ENCODE measurements around the gene PCDHGA8.
"Not testable (repeated sequence)": the region's sequence is repeated elsewhere in the genome, so short reads cannot be mapped to it uniquely, and the experiment has no call there.

PCDHGA8 gene

DNA sequence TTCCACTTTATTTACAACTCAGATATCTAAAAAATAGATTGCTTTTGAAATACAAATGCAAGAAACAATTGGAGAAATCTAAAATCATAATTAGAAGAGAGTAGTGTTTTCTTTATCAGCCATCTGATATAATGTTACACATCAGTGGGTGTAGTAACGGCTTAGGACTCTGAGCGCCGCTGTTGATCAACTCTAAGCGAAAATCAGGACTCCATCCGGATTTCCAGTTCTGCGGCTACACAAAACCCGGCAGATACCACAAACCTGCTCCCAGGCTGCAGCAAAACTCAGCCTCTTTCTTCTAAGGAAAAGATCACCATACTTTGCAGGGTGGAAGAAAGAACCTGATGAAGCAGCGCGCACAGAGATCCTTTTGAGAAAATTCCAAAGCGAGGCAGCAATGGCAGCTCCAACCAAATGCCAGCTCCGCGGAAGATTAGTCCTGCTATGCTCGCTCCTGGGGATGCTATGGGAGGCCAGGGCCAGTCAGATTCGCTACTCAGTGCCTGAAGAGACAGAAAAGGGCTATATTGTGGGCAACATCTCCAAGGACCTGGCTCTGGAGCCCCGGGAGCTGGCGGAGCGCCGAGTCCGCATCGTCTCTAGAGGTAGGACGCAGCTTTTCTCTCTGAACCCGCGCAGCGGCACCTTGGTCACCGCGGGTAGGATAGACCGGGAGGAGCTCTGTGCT is 10.3 kb downstream of the PCDHGA8 start, which contains the start of gene PCDHGA9:
Gene PCDHGA9, plus strand, starts transcription at position 226 of the 691 bp plus-strand sequence. Its CDS starts 175 bp downstream, at position 401.
- DNase-seq (ENCODE audit: low read depth in 2 of 2) = no peak

DNA sequence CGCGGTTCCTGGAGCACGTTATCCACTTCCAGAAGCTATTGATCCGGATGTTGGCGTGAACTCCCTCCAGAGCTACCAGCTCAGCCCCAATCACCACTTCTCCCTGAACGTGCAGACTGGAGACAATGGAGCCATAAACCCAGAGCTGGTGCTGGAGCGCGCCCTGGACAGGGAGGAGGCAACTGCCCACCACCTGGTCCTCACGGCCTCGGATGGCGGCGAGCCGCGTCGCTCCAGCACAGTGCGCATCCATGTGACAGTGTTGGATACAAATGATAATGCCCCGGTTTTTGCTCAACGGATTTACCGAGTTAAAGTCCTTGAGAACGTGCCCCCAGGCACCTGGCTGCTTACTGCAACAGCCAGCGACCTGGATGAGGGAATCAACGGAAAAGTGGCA is 11.0 kb downstream of the PCDHGA8 start:
- DNase-seq (ENCODE audit: low read depth in 2 of 2) = no peak

DNA sequence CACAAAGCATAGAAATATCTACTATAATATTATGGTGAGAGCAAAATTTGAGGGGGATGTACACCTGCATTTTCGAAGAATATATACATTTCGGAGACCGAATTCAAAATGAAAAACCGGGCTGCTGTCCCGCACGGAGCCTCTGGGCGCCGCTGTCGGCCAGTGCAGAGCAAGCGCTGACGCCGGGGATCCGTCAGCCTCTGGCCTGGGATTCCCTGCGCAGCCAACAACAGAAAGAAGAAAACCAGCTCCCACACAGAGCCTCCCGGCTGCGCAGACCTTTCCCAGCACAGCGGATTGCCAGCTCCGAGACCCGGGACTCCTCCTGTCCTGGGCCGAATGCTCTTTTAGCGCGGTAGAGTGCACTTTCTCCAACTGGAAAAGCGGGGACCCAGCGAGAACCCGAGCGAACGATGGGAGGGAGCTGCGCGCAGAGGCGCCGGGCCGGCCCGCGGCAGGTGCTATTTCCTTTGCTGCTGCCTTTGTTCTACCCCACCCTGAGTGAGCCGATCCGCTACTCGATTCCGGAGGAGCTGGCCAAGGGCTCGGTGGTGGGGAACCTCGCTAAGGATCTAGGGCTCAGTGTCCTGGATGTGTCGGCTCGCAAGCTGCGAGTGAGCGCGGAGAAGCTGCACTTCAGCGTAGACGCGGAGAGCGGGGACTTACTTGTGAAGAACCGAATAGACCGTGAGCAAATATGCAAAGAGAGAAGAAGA is 15.5 kb downstream of the PCDHGA8 start, which contains the start of gene PCDHGB6:
Gene PCDHGB6, plus strand, starts transcription at position 232 of the 716 bp plus-strand sequence. Its CDS starts 182 bp downstream, at position 414.
- DNase-seq (ENCODE audit: low read depth in 2 of 2) = peak in 1 of 2 experiments; percentile 33

DNA sequence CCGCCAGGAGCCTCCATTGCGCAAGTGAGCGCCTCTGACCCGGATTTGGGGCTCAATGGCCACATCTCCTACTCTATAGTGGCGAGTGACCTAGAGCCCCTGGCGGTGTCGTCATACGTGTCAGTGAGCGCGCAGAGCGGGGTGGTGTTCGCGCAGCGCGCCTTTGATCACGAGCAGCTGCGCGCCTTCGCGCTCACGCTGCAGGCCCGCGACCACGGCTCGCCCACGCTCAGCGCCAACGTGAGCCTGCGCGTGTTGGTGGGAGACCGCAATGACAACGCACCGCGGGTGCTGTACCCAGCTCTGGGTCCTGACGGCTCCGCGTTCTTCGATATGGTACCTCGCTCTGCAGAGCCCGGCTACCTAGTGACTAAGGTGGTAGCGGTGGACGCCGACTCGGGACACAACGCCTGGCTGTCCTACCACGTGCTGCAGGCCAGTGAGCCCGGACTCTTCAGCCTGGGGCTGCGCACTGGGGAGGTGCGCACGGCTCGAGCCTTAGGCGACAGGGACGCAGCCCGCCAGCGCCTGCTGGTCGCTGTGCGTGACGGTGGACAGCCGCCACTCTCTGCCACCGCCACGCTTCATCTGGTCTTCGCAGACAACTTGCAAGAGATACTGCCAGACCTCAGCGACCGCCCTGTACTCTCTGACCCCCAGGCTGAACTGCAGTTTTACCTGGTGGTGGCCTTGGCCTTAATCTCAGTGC is 17.3 kb downstream of the PCDHGA8 start:
- no peak for DNase-seq (ENCODE audit: low read depth in 2 of 2)

DNA sequence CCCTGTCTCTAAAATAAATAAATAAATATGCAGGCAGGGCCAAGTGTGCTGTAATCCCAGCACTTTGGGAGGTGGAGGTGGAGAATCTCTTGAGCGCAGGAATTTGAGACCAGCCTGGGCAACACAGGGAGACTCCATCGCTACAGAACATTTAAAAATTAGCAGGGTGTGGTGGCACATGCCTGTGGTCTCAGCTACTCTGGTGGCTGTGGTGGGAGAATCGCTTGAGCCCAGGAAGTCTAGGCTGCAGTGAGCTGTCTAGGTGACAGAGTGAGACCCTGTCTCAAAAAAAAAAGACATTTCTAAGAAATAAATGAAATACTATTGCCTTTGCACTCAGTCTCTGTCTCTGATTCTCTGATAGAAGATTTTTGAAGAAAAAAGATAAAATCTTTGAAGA is 19.1 kb downstream of the PCDHGA8 start:
- no peak for DNase-seq (ENCODE audit: low read depth in 2 of 2)

DNA sequence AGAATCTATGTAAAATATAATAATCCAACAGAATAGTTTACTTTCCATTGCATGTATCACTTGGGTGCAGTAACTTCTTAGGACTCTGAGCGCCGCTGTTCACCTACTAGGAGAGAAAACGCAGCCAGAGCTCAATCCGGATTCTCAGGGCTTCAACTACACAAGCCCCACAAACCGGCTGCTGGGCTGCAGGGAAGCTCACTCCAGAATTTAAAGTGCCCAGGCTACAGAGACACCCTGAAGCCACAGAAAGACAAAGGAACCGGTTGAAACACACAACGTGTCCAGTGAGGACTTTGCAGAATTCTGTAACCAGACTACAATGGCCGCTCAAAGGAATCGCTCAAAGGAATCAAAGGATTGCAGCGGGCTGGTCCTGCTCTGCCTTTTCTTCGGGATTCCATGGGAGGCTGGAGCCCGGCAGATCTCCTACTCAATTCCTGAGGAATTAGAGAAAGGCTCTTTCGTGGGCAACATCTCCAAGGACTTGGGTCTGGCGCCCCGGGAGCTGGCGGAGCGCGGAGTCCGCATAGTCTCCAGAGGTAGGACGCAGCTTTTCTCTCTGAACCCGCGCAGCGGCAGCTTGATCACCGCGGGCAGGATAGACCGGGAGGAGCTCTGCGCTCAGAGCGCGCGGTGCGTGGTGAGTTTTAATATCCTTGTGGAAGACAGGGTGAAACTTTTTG is 20.6 kb downstream of the PCDHGA8 start, which contains the start of gene PCDHGA10:
Gene PCDHGA10, plus strand, starts transcription at position 134 of the 686 bp plus-strand sequence. Its CDS starts 189 bp downstream, at position 323.
- DNase-seq (ENCODE audit: low read depth in 2 of 2) = peak in 1 of 2 experiments; percentile 50

DNA sequence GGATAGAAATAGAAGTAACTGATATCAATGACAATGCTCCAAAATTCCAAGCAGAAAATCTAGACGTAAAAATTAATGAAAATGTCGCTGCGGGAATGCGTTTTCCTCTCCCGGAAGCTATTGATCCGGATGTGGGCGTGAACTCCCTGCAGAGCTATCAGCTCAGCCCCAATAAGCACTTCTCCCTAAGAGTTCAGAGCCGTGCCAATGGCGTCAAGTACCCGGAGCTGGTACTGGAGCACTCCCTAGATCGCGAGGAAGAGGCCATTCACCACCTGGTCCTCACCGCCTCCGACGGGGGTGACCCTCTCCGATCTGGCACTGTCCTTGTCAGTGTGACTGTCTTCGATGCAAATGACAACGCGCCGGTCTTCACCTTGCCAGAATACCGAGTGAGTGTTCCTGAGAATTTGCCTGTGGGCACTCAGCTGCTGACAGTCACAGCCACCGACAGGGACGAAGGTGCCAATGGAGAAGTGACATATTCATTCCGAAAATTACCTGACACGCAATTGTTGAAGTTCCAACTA is 21.2 kb downstream of the PCDHGA8 start:
- DNase-seq (ENCODE audit: low read depth in 2 of 2) = no peak

DNA sequence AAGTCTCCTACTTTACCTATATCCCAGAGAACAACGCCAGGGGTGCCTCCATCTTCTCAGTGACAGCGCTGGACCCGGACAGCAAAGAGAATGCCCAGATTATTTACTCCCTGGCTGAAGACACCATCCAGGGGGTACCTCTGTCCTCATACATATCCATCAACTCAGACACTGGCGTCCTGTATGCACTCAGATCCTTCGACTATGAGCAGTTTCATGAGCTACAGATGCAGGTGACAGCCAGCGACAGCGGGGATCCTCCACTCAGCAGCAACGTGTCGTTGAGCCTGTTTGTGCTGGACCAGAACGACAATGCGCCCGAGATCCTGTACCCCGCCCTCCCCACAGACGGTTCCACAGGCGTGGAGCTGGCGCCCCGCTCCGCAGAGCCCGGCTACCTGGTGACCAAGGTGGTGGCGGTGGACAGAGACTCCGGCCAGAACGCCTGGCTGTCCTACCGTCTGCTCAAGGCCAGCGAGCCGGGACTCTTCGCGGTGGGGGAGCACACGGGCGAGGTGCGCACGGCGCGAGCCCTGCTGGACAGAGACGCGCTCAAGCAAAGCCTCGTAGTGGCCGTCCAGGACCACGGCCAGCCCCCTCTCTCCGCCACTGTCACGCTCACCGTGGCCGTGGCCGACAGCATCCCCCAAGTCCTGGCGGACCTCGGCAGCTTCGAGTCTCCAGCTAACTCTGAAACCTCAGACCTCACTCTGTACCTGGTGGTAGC is 22.3 kb downstream of the PCDHGA8 start:
- DNase-seq (ENCODE audit: low read depth in 2 of 2) = not testable (repeated sequence)

DNA sequence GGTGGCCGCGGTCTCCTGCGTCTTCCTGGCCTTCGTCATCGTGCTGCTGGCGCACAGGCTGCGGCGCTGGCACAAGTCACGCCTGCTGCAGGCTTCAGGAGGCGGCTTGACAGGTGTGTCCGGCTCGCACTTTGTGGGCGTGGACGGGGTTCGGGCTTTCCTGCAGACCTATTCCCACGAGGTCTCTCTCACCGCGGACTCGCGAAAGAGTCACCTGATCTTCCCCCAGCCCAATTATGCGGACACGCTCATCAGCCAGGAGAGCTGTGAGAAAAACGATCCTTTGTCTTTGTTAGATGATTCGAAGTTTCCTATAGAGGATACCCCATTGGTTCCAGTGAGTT is 22.8 kb downstream of the PCDHGA8 start:
- not testable (repeated sequence) for DNase-seq (ENCODE audit: low read depth in 2 of 2)

DNA sequence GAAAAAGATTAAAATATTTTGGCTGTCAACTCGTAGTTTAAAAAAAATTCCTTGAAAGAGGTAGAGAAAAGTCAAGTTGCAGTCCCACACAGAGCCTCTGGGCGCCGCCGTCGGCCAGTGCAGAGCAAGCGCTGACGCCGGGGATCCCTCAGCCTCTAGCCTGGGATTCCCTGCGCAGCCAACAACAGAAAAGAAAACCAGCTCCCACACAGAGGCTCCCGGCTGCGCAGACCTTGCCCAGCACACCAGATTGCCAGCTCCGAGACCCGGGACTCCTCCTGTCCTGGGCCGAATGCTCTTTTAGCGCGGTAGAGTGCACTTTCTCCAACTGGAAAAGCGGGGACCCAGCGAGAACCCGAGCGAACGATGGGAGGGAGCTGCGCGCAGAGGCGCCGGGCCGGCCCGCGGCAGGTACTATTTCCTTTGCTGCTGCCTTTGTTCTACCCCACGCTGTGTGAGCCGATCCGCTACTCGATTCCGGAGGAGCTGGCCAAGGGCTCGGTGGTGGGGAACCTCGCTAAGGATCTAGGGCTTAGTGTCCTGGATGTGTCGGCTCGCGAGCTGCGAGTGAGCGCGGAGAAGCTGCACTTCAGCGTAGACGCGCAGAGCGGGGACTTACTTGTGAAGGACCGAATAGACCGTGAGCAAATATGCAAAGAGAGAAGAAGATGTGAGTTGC is 25.2 kb downstream of the PCDHGA8 start, which contains the start of gene PCDHGB7:
Gene PCDHGB7, plus strand, starts transcription at position 184 of the 679 bp plus-strand sequence. Its CDS starts 183 bp downstream, at position 367.
- DNase-seq (ENCODE audit: low read depth in 2 of 2) = peak in 1 of 2 experiments; percentile 54

DNA sequence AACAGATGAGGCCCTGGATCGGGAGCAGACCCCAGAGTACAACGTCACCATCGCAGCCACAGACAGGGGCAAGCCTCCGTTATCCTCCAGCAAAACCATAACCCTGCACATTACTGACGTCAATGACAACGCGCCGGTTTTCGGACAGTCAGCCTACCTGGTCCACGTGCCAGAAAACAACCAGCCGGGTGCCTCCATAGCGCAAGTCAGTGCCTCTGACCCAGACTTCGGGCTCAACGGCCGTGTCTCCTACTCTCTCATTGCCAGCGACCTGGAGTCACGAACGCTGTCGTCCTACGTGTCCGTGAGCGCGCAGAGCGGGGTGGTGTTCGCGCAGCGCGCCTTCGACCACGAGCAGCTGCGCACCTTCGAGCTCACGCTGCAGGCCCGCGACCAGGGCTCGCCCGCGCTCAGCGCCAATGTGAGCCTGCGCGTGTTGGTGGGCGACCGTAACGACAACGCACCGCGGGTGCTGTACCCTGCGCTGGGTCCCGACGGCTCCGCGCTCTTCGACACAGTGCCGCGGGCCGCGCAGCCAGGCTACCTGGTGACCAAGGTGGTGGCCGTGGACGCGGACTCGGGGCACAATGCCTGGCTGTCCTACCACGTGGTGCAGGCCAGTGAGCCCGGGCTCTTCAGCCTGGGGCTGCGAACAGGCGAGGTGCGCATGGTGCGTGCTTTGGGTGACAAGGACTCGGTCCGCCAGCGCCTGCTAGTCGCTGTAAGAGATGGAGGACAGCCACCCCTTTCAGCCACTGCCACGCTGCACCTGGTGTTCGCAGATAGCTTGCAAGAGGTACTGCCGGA is 26.8 kb downstream of the PCDHGA8 start:
- DNase-seq (ENCODE audit: low read depth in 2 of 2) = no peak

DNA sequence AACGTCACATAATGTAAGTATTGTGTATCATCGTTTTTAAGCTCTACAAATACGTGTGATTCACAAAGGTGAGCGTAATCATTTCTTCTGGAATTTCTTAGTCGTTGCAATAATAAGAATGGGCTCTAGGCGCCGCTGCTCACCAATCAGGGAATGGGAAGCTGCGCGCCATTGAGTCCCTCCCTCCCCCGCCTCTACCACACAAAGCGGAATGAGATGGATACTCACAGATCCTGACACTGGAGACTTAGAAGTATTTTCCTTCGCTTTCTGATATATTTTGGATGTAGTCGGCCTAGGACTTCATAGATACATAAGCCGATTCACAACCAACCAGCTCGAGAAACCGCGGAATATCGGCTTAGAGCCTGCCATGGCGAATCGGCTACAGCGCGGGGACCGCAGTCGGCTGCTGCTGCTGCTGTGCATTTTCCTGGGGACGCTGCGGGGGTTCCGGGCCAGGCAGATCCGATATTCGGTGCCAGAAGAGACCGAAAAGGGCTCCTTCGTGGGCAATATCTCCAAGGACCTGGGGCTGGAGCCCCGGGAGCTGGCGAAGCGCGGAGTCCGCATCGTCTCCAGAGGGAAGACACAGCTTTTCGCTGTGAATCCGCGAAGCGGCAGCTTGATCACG is 28.5 kb downstream of the PCDHGA8 start, which contains the start of gene PCDHGA11:
Gene PCDHGA11, plus strand, starts transcription at position 197 of the 634 bp plus-strand sequence. Its CDS starts 177 bp downstream, at position 374.
- DNase-seq (ENCODE audit: low read depth in 2 of 2) = peak in 1 of 2 experiments; percentile 50

DNA sequence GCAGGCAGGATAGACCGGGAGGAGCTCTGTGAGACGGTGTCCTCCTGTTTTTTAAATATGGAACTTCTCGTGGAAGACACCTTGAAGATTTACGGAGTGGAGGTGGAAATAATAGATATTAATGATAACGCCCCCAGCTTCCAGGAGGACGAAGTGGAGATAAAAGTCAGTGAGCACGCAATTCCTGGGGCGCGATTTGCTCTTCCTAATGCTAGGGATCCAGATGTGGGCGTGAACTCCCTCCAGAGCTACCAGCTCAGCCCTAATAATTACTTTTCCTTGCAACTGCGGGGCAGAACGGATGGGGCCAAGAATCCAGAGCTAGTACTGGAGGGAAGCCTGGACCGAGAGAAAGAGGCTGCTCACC is 29.0 kb downstream of the PCDHGA8 start:
- DNase-seq (ENCODE audit: low read depth in 2 of 2) = no peak

DNA sequence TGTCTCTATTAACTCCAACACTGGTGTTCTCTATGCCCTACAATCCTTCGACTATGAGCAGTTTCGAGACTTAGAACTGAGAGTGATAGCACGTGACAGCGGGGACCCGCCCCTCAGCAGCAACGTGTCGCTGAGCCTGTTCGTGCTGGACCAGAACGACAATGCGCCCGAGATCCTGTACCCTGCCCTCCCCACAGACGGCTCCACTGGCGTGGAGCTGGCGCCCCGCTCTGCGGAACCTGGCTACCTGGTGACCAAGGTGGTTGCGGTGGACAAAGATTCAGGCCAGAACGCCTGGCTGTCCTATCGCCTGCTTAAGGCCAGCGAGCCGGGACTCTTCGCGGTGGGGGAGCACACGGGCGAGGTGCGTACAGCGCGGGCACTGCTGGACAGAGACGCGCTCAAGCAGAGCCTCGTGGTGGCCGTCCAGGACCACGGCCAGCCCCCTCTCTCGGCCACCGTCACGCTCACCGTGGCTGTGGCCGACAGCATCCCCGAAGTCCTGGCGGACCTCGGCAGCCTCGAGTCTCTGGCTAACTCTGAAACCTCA is 30.4 kb downstream of the PCDHGA8 start:
- DNase-seq (ENCODE audit: low read depth in 2 of 2) = no peak

DNA sequence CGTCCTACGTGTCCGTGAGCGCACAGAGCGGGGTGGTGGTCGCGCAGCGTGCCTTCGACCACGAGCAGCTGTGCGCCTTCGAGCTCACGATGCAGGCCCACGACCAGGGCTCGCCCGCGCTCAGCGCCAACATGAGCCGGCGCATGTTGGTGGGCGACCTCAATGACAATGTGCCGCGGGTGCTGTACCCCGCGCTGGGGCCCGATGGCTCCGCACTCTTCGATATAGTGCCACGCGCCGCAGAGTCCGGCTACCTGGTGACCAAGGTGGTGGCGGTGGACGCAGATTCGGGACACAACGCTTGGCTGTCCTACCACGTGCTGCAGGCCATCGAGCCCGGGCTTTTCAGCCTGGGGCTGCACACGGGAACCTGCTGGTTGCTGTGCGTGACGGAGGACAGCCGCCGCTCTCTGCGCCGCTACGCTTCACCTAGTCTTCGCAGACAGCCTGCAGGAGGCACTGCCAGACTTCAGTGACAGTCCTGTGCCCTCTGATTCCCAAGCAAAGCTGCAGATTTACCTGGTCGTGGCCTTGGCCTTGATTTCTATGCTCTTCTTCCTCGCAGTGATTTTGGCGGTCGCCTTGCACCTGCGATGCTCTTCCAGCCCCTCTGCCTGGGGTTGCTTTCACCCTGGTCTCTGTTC is 35.5 kb downstream of the PCDHGA8 start:
- no peak for DNase-seq (ENCODE audit: low read depth in 2 of 2)

DNA sequence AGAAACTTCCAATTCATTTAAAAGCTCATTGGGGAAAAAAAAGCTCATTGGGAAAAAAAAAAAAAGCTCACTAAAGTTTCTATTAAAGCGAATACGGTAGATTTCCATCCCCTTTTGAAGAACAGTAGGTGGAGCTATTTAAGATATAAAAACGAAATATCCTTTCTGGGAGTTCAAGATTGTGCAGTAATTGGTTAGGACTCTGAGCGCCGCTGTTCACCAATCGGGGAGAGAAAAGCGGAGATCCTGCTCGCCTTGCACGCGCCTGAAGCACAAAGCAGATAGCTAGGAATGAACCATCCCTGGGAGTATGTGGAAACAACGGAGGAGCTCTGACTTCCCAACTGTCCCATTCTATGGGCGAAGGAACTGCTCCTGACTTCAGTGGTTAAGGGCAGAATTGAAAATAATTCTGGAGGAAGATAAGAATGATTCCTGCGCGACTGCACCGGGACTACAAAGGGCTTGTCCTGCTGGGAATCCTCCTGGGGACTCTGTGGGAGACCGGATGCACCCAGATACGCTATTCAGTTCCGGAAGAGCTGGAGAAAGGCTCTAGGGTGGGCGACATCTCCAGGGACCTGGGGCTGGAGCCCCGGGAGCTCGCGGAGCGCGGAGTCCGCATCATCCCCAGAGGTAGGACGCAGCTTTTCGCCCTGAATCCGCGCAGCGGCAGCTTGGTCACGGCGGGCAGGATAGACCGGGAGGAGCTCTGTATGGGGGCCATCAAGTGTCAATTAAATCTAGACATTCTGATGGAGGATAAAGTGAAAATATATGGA is 38.1 kb downstream of the PCDHGA8 start, which contains the start of gene PCDHGA12:
Gene PCDHGA12, plus strand, starts transcription at position 176 of the 782 bp plus-strand sequence. Its CDS starts 253 bp downstream, at position 429.
- no peak for DNase-seq (ENCODE audit: low read depth in 2 of 2)

DNA sequence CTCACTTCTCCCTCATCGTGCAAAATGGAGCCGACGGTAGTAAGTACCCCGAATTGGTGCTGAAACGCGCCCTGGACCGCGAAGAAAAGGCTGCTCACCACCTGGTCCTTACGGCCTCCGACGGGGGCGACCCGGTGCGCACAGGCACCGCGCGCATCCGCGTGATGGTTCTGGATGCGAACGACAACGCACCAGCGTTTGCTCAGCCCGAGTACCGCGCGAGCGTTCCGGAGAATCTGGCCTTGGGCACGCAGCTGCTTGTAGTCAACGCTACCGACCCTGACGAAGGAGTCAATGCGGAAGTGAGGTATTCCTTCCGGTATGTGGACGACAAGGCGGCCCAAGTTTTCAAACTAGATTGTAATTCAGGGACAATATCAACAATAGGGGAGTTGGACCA is 38.9 kb downstream of the PCDHGA8 start:
- no peak for DNase-seq (ENCODE audit: low read depth in 2 of 2)

All from stimulated activated CD4-positive, alpha-beta T cell treated with anti-CD3 and anti-CD28 coated beads, Interleukin-12 subunit alpha, Interleukin-12 subunit beta, amount 100 ng/mL, for 24 hours (primary cell).